GM21786 (cell line): ENCODE measurements around the gene SLITRK4.
A peak's percentile ranks its signal among the peaks of the same experiment; 100 is the strongest.

Experiments used
- ATAC-seq: cut with Tn5 transposase; IDR thresholded peaks from one replicate; pipeline ENCODE4 v1.9.1; 2021; ENCODE audit not compliant: unreplicated experiment

Gene SLITRK4

GRCh38 chrX:143635915-143636314 is at the start of gene SLITRK4:
TSS of gene SLITRK4 (minus strand) at chrX:143636101. CDS start at chrX:143631108, 4,993 bp downstream.
- no peak for ATAC-seq

DNA sequence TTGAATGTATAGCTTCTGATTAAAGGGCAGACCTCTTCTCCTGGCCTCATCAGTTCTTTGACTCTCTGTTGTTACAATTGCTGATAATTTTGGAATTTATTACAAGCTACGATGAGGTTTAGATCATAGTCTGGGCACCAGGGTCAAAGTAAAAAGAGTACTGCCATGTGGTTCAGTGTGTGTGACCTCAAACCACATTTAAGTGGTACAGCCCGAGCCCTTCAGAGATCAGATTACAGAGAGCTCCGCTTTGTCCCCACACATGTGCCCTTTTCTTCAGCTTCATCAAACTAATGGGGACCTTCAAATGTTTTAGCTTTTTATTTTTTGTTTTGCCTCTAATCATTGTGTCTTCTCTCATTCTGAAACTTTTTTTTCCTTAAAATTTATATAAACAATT is 47.6 kb upstream of the SLITRK4 start:
- no peak for ATAC-seq

- ATAC-seq: no peak
Measured at GRCh38 chrX:143674926-143675325, 39.0 kb upstream of the SLITRK4 start.

- no peak for ATAC-seq
Measured at GRCh38 chrX:143669395-143669794, 33.5 kb upstream of the SLITRK4 start.

DNA sequence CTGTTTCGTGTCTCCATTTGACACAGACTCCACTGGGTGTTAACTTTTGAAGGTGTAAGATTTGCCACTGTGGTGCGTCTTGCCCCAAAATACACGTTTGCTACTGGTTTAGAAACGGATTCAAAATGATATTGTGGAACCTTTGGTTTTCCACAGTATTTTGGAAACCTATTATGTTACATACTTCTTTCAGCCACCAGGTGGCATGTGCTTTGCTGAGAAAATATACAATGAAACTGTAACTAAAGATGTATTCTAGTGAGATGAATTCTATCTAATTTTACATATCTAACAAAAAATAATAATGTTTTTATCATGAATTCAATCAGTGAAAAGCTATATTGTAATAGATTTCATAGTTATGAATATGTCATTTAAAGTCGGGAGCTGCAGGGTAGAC is 28.4 kb upstream of the SLITRK4 start:
- ATAC-seq: peak; percentile 55

GRCh38 chrX:143663755-143664154 is 27.9 kb upstream of the SLITRK4 start:
- no peak for ATAC-seq

GRCh38 chrX:143661286-143661685 is 25.4 kb upstream of the SLITRK4 start:
- ATAC-seq: no peak

GRCh38 chrX:143648705-143649104 is 12.8 kb upstream of the SLITRK4 start:
- ATAC-seq: peak; percentile 95

- ATAC-seq: no peak
Measured at GRCh38 chrX:143642426-143642825, 6.5 kb upstream of the SLITRK4 start.

DNA sequence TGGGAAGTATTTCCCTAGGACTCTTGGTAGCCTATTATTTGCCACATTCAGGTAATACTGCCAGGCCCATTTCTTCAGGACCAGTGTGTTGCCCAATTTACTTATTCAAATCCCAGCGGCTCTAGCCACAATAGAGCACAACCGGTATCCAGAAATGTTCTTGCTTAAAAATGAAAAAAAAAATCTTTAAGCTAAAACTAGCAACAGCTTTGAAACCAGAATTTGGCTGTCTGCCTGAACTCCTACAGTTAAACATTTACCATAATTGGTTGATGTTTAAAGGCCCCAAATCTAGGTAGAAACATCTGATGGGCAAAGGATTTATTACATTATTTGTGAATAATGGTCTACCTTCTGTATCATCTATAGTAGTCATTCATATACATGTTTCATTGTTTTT is 930 bp upstream of the SLITRK4 start:
- ATAC-seq: no peak

- ATAC-seq: no peak
Measured at GRCh38 chrX:143634663-143635455, 1.0 kb downstream of the SLITRK4 start.

DNA sequence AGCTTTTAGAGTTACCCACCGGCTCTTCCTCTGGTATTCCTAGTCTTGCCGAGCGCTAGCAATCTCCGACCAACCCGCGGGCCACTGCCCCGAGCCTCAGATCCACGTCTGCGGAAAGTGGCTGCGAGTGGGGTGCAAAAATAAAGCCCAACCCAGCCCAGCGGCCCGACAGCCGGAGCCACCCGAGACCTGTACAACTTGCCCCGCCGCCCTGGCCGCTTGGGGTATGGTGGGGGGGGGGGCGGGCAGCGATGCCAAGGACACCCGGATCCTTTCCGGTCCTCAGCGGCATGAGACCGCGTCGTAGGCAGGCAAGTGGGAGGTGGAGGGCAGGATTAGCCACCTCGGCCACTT is 1.6 kb downstream of the SLITRK4 start:
- ATAC-seq: no peak

- ATAC-seq: no peak
Measured at GRCh38 chrX:143633461-143634308, 2.2 kb downstream of the SLITRK4 start.

DNA sequence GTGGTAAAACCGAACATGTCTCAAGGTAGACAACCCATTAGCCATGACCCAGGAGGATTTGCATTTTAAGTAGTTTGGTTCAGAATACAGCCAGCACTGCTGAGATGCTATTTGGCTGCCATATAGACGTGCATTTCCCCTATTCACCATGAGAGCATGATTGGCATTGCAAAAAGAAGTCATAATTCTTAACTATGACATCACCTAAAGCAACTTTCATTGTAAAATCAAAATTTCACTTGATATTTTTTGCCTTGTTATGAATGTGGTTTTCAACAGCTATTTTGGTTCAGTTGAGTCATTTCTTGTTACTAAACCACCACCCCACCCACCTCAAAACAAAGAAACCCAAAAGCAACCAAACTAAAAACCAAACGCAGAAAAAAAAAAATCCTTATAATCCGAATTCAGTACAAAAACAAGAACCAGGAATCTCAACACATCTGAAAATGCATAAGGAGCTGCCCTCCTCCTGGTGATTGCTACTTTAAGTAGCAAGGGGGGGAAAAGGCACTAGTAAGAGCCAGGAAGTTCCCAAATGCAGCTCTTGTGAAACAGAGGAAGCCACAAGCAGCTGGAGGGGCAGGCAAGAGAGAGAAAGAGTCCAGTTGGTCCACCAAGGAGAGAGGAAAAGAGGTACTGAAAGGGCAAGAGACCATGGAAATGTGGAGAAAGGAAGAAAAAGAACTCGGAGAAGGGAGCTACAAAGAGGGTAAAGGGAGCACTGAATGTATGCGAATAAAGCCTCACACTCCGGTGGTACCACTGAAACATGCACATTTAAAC is 3.1 kb downstream of the SLITRK4 start:
- ATAC-seq: no peak

DNA sequence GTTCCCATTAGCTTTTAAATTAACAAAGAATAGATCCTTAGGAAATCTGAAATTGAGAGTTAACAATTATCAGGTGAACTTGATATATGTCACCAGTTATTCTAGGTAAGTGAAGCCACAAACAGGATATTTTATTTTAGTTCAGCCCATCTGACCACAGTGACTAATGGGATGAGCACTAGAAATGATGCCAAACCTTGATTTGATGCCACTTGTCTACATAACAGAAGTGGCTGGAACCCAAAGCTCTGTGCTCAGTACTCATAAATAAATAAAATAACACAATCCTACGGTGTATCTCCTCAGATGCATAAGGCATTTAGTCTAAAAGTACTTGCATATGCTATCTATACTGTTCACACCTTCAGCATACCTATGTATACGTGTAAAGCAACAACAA is 12.2 kb downstream of the SLITRK4 start:
- ATAC-seq: no peak

DNA sequence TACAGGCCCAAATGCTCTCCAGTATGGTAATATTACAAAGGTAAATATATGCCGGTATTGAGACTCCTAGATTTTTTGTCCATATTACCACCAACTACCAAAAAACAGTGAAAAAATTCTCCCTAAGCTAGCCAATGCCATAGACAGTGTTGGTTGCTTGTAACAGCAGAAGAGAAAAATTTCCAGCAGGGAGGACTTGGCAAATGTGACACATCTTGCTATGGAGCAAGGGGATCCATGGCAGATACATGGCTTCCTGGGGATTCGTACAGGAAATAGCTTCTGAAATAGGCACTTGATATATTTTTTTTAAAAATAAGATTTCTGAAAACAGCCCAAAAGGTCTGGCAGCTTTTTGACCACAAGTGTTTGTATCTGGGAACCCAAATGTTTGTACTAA is 14.6 kb downstream of the SLITRK4 start:
- ATAC-seq: no peak

- ATAC-seq: no peak
Measured at GRCh38 chrX:143615851-143616250, 20.1 kb downstream of the SLITRK4 start.

GRCh38 chrX:143601809-143602208 is 34.1 kb downstream of the SLITRK4 start:
- ATAC-seq: no peak

DNA sequence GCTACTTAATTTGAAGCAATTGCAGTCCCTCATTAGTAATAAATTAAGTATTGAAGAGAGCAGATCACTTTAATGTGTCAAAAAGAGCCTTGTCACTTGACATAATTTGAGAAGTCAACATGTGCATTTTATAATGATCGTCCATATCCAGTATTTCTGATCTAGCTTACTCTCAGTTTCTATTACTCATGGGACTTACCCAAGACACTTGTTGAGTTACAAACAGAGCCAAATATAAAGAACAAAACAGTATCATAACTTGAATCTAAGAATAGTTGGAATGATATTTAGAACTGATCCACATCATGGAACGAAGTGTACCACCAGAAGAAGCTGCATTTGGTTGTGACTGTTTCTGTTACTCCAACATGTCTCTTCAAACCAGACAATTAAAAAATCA is 54.7 kb downstream of the SLITRK4 start:
- no peak for ATAC-seq

DNA sequence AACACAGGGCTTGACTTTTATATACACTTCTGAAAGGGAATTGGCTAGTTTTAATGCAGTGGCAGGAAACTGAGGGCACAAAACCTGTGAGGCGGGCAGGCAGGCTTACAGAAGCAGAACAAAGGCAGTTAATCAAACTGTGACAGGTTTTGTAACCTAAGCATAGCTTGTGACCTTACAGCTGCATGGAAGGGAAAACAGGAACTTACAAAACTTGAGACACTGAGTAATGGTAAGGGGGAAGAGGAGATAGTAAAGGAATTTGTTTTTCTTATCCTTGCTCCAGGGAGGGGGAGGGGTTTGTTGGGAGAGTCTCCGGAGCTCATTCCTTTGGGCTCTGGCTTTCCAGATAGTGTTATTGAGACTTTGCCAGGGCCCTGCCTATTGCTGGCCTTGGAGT is 55.6 kb downstream of the SLITRK4 start:
- no peak for ATAC-seq
